HG03196 (cell line): Measurements from ENCODE around the gene LDHAL6A.
"Not testable (repeated sequence)": the region's sequence is repeated elsewhere in the genome, so short reads cannot be mapped to it uniquely, and the experiment has no call there.

ENCODE experiments used
- ATAC-seq: cut with Tn5 transposase; IDR thresholded peaks from one replicate; pipeline ENCODE4 v1.9.1; 2021; ENCODE audit not compliant: unreplicated experiment

LDHAL6A gene

GRCh38 chr11:18455686-18456372, at the start of gene LDHAL6A:
TSS of gene LDHAL6A (plus strand) at chr11:18455856. CDS start at chr11:18456681, 825 bp downstream.
- no peak for ATAC-seq

- ATAC-seq, result not testable (repeated sequence)
These were observed 48.3 kb upstream of the LDHAL6A start for GRCh38 chr11:18407400-18407799.

GRCh38 chr11:18408558-18409291, 46.9 kb upstream of the LDHAL6A start:
- ATAC-seq, result no peak

GRCh38 chr11:18416459-18416858, 39.2 kb upstream of the LDHAL6A start:
- ATAC-seq, result no peak

GRCh38 chr11:18419040-18419439, 36.6 kb upstream of the LDHAL6A start:
- no peak for ATAC-seq

GRCh38 chr11:18420067-18420466, 35.6 kb upstream of the LDHAL6A start:
- ATAC-seq, result no peak

GRCh38 chr11:18427240-18427639, 28.4 kb upstream of the LDHAL6A start:
- ATAC-seq, result no peak

- no peak for ATAC-seq
These were observed 26.3 kb upstream of the LDHAL6A start for GRCh38 chr11:18429332-18429731.

GRCh38 chr11:18438691-18439090, 17.0 kb upstream of the LDHAL6A start:
- ATAC-seq, result no peak

- ATAC-seq, result no peak
These were observed 6.4 kb upstream of the LDHAL6A start for GRCh38 chr11:18449251-18449650.

GRCh38 chr11:18452927-18453326, 2.7 kb upstream of the LDHAL6A start:
- no peak for ATAC-seq

- no peak for ATAC-seq
These were observed 1.8 kb downstream of the LDHAL6A start for GRCh38 chr11:18457450-18457849.

GRCh38 chr11:18459634-18460033, 4.0 kb downstream of the LDHAL6A start:
- no peak for ATAC-seq

GRCh38 chr11:18461909-18462308, 6.3 kb downstream of the LDHAL6A start:
- ATAC-seq, result no peak

- ATAC-seq, result no peak
These were observed 7.8 kb downstream of the LDHAL6A start for GRCh38 chr11:18463439-18463838.

GRCh38 chr11:18466402-18466801, 10.7 kb downstream of the LDHAL6A start:
- ATAC-seq, result no peak

- ATAC-seq, result no peak
These were observed 12.4 kb downstream of the LDHAL6A start for GRCh38 chr11:18468059-18468458.

- no peak for ATAC-seq
These were observed 13.3 kb downstream of the LDHAL6A start for GRCh38 chr11:18468961-18469360.

- ATAC-seq, result no peak
These were observed 16.3 kb downstream of the LDHAL6A start for GRCh38 chr11:18471995-18472394.

- ATAC-seq, result no peak
These were observed 16.9 kb downstream of the LDHAL6A start for GRCh38 chr11:18472587-18472986.

GRCh38 chr11:18479063-18479462, 23.4 kb downstream of the LDHAL6A start:
- ATAC-seq, result no peak

GRCh38 chr11:18485913-18486528, 30.4 kb downstream of the LDHAL6A start:
- ATAC-seq, result no peak
